GM21526 (cell line): ENCODE measurements around the gene CYBRD1.
"Not testable (repeated sequence)": the region's sequence is repeated elsewhere in the genome, so short reads cannot be mapped to it uniquely, and the experiment has no call there.

ENCODE experiments used
- ATAC-seq: cut with Tn5 transposase; IDR thresholded peaks from one replicate; pipeline ENCODE4 v1.9.1; 2021; ENCODE audit warnings: moderate library complexity; ENCODE audit not compliant: unreplicated experiment, low FRiP score

Gene CYBRD1, protein sequence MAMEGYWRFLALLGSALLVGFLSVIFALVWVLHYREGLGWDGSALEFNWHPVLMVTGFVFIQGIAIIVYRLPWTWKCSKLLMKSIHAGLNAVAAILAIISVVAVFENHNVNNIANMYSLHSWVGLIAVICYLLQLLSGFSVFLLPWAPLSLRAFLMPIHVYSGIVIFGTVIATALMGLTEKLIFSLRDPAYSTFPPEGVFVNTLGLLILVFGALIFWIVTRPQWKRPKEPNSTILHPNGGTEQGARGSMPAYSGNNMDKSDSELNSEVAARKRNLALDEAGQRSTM

DNA sequence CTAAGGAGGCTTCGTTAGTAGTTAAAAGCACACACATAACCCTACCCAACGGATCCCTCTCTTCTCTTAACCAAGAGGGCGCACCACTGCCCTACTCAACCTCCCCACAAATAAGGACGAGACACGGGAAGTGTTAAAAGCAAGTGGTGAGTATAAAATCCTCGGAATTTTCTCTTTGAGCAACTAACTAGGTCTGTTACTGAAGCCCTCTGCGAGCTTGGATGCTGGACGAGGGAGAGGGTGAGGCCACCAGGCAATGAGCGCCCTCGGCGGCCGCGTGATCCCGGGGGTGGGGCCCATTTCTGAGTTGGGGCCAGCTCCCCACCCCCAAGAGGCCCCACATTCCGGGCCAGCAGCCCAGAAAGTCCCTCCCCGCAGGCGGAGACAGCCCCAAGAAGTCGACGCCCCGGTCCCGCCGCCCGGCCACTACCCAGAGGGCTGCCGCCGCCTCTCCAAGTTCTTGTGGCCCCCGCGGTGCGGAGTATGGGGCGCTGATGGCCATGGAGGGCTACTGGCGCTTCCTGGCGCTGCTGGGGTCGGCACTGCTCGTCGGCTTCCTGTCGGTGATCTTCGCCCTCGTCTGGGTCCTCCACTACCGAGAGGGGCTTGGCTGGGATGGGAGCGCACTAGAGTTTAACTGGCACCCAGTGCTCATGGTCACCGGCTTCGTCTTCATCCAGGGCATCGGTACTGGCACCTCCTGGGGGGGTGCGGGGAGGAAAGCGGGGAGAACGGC is at the start of gene CYBRD1:
Gene CYBRD1, plus strand, starts transcription at position 423 of the 736 bp plus-strand sequence. Its CDS starts 72 bp downstream, at position 495.
- ATAC-seq = no peak

GRCh38 chr2:171475979-171476378 is 46.3 kb upstream of the CYBRD1 start:
- ATAC-seq = no peak

DNA sequence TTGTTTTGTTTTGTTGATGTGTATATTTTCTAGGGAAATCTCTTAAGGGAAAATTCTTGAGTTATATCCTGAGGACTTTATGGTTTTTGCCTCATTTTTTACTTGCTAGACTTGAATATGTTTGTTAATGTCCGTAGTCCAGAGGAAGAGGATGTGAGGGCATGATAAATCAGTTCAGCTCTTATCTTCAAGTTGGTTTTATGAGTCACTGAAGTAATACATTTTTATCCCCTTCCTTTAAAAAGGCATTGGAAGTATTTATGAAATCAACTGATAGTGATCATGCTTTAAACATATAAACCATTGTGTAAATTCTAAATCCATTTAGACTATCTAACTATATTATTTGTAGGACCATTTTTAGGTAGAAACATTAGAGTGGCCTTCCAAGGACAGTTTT is 43.9 kb upstream of the CYBRD1 start:
- ATAC-seq = no peak

- ATAC-seq = peak; percentile 46
Observed at GRCh38 chr2:171479154-171479814, 43.0 kb upstream of the CYBRD1 start.

GRCh38 chr2:171480908-171481307 is 41.4 kb upstream of the CYBRD1 start:
- ATAC-seq = no peak

DNA sequence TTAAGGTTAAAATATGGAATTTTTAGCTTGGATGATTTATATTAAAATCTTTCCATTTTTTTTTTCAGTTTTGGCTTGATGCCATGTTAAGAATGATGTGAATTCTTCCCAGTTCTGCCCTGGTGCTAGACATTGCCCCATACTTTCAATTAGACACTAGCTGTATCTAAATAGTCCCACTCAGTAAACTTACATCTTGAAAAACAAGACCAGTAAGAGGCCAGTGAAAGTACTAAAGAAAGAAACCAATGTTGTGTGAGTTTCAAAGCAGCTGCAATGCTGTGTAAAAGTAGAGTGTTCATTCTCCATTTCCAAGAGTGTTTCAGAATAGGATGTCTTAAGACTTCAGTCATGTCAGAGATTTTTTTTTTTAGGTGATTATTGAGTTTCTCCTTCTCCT is 40.0 kb upstream of the CYBRD1 start:
- ATAC-seq = peak; percentile 57

DNA sequence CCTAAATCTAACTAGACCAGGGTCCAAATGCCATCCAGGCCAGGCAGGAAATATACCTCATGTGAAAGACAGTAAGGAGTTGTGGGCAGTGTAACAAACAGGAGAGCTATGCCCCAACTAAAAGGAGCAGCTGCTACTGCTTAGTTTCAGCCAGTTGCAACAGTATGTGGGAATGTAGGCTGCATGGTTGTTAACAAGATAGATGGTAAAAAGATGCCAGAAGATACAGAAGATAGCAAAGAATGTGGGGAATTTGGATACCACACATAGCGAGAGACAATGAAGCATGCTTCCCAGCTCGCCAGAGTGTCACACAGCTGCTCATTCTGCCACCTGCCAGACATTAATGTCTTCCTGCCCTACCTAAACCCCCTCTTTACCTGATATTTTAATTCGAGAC is 39.4 kb upstream of the CYBRD1 start:
- no peak for ATAC-seq

GRCh38 chr2:171483793-171484192 is 38.5 kb upstream of the CYBRD1 start:
- no peak for ATAC-seq

DNA sequence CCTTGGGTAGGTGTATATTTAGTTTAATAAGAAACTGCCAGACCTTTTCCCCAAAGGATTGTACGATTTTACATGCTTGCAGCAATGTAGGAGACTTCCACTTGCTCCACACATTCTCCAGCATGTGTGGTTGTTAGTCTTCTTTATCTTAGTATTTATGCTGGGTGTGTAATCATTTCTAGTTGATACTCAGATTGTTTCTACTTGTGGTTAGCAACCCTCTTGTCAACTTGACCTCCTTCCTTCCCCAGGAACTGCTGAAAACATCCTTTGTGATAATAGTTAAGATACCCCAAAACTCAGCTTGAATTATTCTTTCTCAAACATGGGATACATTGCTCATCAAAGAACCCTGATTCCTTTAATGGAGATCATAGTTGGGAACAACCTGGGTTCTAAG is 37.2 kb upstream of the CYBRD1 start:
- no peak for ATAC-seq

GRCh38 chr2:171487201-171487600 is 35.1 kb upstream of the CYBRD1 start:
- ATAC-seq = no peak

- ATAC-seq = no peak
Observed at GRCh38 chr2:171487803-171488259, 34.4 kb upstream of the CYBRD1 start.

DNA sequence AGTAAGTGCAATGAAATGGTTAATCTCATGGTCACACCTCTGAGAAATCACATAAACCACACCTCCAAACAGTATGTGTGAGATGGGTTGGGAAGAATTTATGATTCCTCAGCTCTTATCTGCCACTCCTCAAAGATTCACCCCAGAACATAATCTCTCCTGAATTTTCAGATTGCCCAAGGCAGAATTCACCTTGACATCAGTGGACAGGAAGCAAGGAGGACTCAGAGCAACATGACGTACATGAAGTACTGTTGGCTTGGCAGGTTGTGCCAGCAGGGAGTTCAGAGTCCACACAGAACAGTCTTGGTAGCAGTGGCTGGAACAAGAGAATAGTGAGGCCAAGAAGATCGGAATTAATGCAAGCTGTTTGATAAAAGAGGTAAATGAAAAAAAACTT is 31.7 kb upstream of the CYBRD1 start:
- no peak for ATAC-seq

- ATAC-seq = no peak
Observed at GRCh38 chr2:171491292-171491691, 31.0 kb upstream of the CYBRD1 start.

DNA sequence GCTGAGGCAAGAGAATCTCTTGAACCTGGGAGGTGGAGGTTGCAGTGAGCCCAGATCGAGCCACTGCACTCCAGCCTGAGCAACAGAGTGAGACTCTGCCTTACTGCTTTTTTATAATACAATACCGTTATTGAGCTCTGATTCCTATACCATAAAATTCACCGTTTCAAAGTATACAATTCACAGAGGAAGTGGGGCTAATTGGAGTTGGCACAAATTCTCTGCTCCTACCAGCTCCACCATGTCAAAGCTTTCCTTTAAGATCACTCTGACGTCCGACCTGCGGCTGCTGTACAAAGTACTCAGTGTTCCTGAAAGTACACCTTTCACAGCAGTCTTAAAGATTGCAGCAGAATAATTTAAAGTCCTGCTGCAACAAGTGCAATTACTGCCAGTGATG is 29.6 kb upstream of the CYBRD1 start:
- ATAC-seq = no peak

- ATAC-seq = not testable (repeated sequence)
Observed at GRCh38 chr2:171497664-171498063, 24.6 kb upstream of the CYBRD1 start.

DNA sequence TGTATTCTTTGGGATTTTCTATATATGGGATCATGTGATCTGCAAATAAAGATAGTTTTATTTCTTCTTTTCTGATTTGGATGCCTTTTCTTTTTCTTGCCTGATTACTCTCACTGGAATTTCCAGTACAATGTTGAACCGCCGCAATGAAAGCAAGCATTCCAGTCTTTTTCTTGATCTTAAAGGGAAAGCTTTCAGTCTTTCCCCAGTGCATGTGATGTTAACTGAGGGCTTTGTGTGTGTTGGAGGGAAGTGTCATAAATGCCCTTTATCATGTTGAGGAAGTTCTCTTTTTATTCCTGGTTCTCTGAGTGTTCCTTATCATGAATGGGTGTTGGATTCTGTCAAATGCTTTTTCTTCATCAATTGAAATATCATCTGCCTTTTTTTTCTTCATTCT is 16.9 kb upstream of the CYBRD1 start:
- ATAC-seq = no peak

DNA sequence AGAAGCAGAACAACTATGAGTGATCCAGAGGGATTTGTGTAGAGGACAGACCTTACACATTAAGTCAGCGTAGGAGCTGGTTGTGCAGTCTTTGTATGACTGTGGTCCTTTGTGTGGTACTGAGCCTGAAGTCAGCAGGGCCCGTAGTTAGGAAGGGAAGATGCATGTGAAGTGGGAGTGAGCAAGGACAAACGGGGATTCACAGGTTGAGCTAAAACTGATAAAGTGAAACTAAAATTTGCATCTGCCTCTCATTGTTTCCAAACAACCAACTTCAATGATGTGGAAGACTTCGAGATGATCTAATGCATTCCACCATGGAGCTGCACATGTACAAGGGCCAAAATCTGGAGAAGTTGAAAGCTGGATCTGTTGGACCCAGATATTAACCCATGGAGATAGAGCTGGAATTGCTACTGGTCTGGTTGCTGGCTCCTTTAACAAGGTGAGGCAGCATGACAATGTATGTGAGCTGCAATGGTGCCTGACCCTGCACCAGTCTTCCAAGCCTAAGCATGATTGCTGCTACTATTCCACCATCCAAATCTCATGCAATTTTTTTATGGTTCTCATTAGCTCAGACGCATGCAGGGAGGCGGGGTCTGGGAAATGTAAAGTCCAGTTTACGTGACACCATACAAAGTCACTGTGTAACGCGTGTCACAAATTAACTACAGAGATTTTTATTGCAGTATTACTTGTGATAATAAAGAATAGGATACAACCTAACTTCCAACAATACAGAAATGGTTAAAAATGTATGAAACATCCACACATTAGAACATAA is 12.1 kb upstream of the CYBRD1 start:
- peak; percentile 69 for ATAC-seq

DNA sequence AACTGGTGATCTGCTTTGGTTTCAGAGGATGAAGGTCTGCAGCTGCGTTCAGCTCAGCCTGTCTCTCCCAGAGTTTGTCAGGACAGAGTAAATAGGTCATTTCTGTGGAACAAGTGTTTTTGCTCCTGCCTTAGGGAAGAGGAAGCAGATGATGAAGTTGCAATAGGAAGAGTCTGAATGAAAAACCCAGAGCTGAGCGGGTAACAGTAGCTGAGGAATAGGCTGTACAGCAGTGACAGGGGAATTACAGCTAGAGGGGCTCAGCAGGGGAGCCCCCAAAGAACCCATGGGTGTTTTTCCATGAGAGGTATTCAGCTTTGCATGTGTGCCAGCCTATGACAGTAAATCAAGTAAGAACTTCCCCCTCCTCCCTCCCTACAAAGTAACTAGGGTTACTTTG is 10.3 kb upstream of the CYBRD1 start:
- no peak for ATAC-seq

DNA sequence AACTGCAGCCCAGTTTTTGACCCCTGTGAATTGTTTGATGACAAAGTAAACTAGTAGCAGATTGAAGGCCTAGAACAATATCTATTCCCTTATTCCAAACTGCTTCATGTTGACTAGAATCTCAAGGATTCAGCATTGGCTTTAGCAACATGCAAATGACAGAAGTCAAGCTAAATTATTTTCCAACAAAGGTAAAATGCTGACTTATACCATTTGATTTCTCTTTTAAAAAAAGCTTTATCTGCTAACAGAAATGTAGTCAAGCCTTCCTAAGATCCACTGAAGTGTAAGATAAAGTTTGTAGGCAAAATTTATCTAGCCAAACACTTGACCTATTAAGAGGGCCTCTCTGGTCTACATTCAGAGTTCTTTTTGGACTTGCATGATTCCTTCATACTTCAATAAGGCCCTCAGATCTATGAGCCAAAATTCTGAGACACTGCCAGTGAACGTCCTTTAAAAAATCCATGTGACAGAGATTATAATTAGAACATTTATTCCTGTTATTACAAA is 9.5 kb upstream of the CYBRD1 start:
- no peak for ATAC-seq

DNA sequence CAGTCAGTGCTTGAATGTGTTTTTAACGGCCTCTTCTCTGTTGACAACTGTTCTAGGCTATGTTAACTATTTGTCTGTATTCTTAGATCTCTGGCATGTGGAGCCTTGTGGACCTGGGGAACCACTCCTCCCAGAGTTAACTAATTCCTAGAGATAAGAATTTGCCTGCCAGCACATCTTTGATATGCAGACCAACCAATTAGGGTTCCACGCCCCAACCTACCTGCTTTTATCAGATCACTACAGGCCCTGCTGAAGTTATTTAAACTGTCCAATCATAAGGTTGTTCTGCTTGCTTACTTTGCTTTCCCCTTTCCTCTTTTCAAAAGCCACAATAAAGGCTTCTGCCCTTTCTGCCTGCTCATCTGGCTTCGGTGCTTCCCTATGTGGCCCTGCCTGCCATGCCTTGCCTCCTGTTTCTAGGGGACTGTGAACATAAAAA is 8.5 kb upstream of the CYBRD1 start:
- ATAC-seq = no peak
